Measurements from ENCODE around the gene TRIML1.
A peak's percentile ranks its signal among the peaks of the same experiment; 100 is the strongest.

The TRIML1 gene

GRCh38 chr4:188132232-188132631 is 7.0 kb upstream of the TRIML1 start:
- TF ChIP-seq FOXP2 (optimal IDR thresholded peaks at IDR 0.05; ENCODE audit: borderline replicate concordance, extremely low read depth, extremely low read length, insufficient read depth): no peak
- no peak for TF ChIP-seq SIN3A (IDR thresholded peaks at IDR 0.05; ENCODE audit: borderline replicate concordance, insufficient read depth, low read length)
- TF ChIP-seq POLR2AphosphoS5 (IDR thresholded peaks at IDR 0.05; ENCODE audit: low read depth, low read length): no peak
- no peak for TF ChIP-seq TAF1 (IDR thresholded peaks at IDR 0.05; ENCODE audit: borderline replicate concordance, insufficient read depth, low read length)
- no peak for TF ChIP-seq REST (IDR thresholded peaks at IDR 0.05; ENCODE audit: insufficient read depth in 1 of 2, low read depth in 2 of 2, low read length in 2 of 2)

GRCh38 chr4:188138227-188138626 is 1.0 kb upstream of the TRIML1 start:
- TF ChIP-seq TAF1 (IDR thresholded peaks at IDR 0.05; ENCODE audit: borderline replicate concordance, insufficient read depth, low read length) (no peak), REST (IDR thresholded peaks at IDR 0.05; ENCODE audit: insufficient read depth in 1 of 2, low read depth in 2 of 2, low read length in 2 of 2) (no peak), SIN3A (IDR thresholded peaks at IDR 0.05; ENCODE audit: borderline replicate concordance, insufficient read depth, low read length) (no peak), POLR2AphosphoS5 (IDR thresholded peaks at IDR 0.05; ENCODE audit: low read depth, low read length) (no peak), FOXP2 (optimal IDR thresholded peaks at IDR 0.05; ENCODE audit: borderline replicate concordance, extremely low read depth, extremely low read length, insufficient read depth) (no peak)

GRCh38 chr4:188139671-188140070 is 430 bp downstream of the TRIML1 start:
- TF ChIP-seq SIN3A (IDR thresholded peaks at IDR 0.05; ENCODE audit: borderline replicate concordance, insufficient read depth, low read length) (no peak), TAF1 (IDR thresholded peaks at IDR 0.05; ENCODE audit: borderline replicate concordance, insufficient read depth, low read length) (no peak), FOXP2 (optimal IDR thresholded peaks at IDR 0.05; ENCODE audit: borderline replicate concordance, extremely low read depth, extremely low read length, insufficient read depth) (no peak), POLR2AphosphoS5 (IDR thresholded peaks at IDR 0.05; ENCODE audit: low read depth, low read length) (no peak), REST (IDR thresholded peaks at IDR 0.05; ENCODE audit: insufficient read depth in 1 of 2, low read depth in 2 of 2, low read length in 2 of 2) (no peak)

- no peak for TF ChIP-seq FOXP2 (optimal IDR thresholded peaks at IDR 0.05; ENCODE audit: borderline replicate concordance, extremely low read depth, extremely low read length, insufficient read depth)
- peak; percentile 46 to 83; a peak in 3 of 4 replicates for TF ChIP-seq REST (IDR thresholded peaks at IDR 0.05; ENCODE audit: insufficient read depth in 1 of 2, low read depth in 2 of 2, low read length in 2 of 2)
- no peak for TF ChIP-seq POLR2AphosphoS5 (IDR thresholded peaks at IDR 0.05; ENCODE audit: low read depth, low read length)
- no peak for TF ChIP-seq SIN3A (IDR thresholded peaks at IDR 0.05; ENCODE audit: borderline replicate concordance, insufficient read depth, low read length)
- no peak for TF ChIP-seq TAF1 (IDR thresholded peaks at IDR 0.05; ENCODE audit: borderline replicate concordance, insufficient read depth, low read length)
Observed at GRCh38 chr4:188143731-188144130, 4.5 kb downstream of the TRIML1 start.

GRCh38 chr4:188145601-188146000 is 6.4 kb downstream of the TRIML1 start:
- TF ChIP-seq SIN3A (IDR thresholded peaks at IDR 0.05; ENCODE audit: borderline replicate concordance, insufficient read depth, low read length): no peak

Data from PFSK-1 (cell line).